GM18858 (cell line): ENCODE measurements around the gene DDN.

ENCODE experiments used
- ATAC-seq: cut with Tn5 transposase; IDR thresholded peaks from one replicate; pipeline ENCODE4 v1.9.1; 2021; ENCODE audit not compliant: unreplicated experiment

DDN gene

GRCh38 chr12:49015196-49015595 is 16.0 kb upstream of the DDN start:
- no peak for ATAC-seq

- no peak for ATAC-seq
These were observed 15.4 kb upstream of the DDN start for GRCh38 chr12:49014547-49014946.

GRCh38 chr12:49013428-49013827 is 14.3 kb upstream of the DDN start:
- ATAC-seq = no peak

GRCh38 chr12:49012739-49013138 is 13.6 kb upstream of the DDN start:
- ATAC-seq = no peak

GRCh38 chr12:49010092-49010668 is 11.0 kb upstream of the DDN start:
- no peak for ATAC-seq

- no peak for ATAC-seq
These were observed 9.8 kb upstream of the DDN start for GRCh38 chr12:49008943-49009342.

- no peak for ATAC-seq
These were observed 1.2 kb upstream of the DDN start for GRCh38 chr12:49000346-49000745.

- ATAC-seq = no peak
These were observed 450 bp downstream of the DDN start for GRCh38 chr12:48998497-48999353.

- ATAC-seq = no peak
These were observed 1.3 kb downstream of the DDN start for GRCh38 chr12:48997719-48998496.

GRCh38 chr12:48996794-48997718 is 2.1 kb downstream of the DDN start:
- ATAC-seq = no peak

GRCh38 chr12:48995086-48995879 is 3.9 kb downstream of the DDN start:
- ATAC-seq = no peak

GRCh38 chr12:48994224-48995085 is 4.7 kb downstream of the DDN start:
- ATAC-seq = no peak

- ATAC-seq = no peak
These were observed 5.4 kb downstream of the DDN start for GRCh38 chr12:48993787-48994186.

GRCh38 chr12:48991247-48992050 is 7.7 kb downstream of the DDN start:
- ATAC-seq = no peak

- no peak for ATAC-seq
These were observed 8.6 kb downstream of the DDN start for GRCh38 chr12:48990552-48990951.

- no peak for ATAC-seq
These were observed 11.0 kb downstream of the DDN start for GRCh38 chr12:48988030-48988649.

- ATAC-seq = no peak
These were observed 12.4 kb downstream of the DDN start for GRCh38 chr12:48986720-48987291.
